HL-60 (cell line): ENCODE data around the gene TXNDC12.

Source experiments
- DNase-seq, 2 experiments: peaks; one replicate each; pipeline ENCODE4 v3.0.0-alpha.2; 2010 to 2020; ENCODE audit warnings: low read depth in 1 of 2, low spot score in 1 of 2
- H3K27ac ChIP-seq: fragments of 250-450 bp; sonication (Bioruptor Pico); replicated peaks from 2 replicates; pipeline ENCODE4 v1.5.1; 2020; ENCODE audit warnings: mild to moderate bottlenecking, moderate library complexity
- H3K27me3 ChIP-seq: fragments of 250-450 bp; sonication (Bioruptor Pico); 2 replicates; pipeline ENCODE4 v1.5.1; 2021; ENCODE audit warnings: mild to moderate bottlenecking, moderate library complexity; ENCODE audit not compliant: insufficient read depth, poor library complexity, severe bottlenecking
- H3K4me3 ChIP-seq: replicated peaks from 2 replicates; pipeline ENCODE4 v1.5.1; 2011; ENCODE audit warnings: mild to moderate bottlenecking, control low read depth, low read length; ENCODE audit not compliant: insufficient read depth
- GABPA ChIP-seq: IDR thresholded peaks from 2 replicates; pipeline ENCODE4 v1.6.1; 2012; ENCODE audit warnings: low read depth
- POLR2AphosphoS5 ChIP-seq: IDR thresholded peaks from 2 replicates; pipeline ENCODE4 v1.6.1; 2012; ENCODE audit warnings: low read depth
- SPI1 ChIP-seq: IDR thresholded peaks from 2 replicates; pipeline ENCODE4 v1.6.1; 2012; ENCODE audit warnings: low read depth, mild to moderate bottlenecking, borderline replicate concordance
- TF ChIP-seq, protein P1 (sequence below): IDR thresholded peaks from 2 replicates; pipeline ENCODE4 v1.6.1; 2012; ENCODE audit warnings: low read depth; ENCODE audit not compliant: insufficient replicate concordance
- TF ChIP-seq, protein P2 (sequence below): IDR thresholded peaks from one replicate; pipeline ENCODE4 v1.5.1; 2011; ENCODE audit warnings: low read length, control low read depth, inconsistent platforms; ENCODE audit not compliant: insufficient read depth

Gene TXNDC12

GRCh38 chr1:52070704-52071103 is 15.7 kb upstream of the TXNDC12 start:
- DNase-seq: no peak
- H3K27ac ChIP-seq: no peak overlapping the region
- TF ChIP-seq POLR2AphosphoS5: no peak
- TF ChIP-seq, protein P1, sequence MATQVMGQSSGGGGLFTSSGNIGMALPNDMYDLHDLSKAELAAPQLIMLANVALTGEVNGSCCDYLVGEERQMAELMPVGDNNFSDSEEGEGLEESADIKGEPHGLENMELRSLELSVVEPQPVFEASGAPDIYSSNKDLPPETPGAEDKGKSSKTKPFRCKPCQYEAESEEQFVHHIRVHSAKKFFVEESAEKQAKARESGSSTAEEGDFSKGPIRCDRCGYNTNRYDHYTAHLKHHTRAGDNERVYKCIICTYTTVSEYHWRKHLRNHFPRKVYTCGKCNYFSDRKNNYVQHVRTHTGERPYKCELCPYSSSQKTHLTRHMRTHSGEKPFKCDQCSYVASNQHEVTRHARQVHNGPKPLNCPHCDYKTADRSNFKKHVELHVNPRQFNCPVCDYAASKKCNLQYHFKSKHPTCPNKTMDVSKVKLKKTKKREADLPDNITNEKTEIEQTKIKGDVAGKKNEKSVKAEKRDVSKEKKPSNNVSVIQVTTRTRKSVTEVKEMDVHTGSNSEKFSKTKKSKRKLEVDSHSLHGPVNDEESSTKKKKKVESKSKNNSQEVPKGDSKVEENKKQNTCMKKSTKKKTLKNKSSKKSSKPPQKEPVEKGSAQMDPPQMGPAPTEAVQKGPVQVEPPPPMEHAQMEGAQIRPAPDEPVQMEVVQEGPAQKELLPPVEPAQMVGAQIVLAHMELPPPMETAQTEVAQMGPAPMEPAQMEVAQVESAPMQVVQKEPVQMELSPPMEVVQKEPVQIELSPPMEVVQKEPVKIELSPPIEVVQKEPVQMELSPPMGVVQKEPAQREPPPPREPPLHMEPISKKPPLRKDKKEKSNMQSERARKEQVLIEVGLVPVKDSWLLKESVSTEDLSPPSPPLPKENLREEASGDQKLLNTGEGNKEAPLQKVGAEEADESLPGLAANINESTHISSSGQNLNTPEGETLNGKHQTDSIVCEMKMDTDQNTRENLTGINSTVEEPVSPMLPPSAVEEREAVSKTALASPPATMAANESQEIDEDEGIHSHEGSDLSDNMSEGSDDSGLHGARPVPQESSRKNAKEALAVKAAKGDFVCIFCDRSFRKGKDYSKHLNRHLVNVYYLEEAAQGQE: no peak
- TF ChIP-seq SPI1: no peak
- no peak for TF ChIP-seq GABPA
- TF ChIP-seq, protein P2, sequence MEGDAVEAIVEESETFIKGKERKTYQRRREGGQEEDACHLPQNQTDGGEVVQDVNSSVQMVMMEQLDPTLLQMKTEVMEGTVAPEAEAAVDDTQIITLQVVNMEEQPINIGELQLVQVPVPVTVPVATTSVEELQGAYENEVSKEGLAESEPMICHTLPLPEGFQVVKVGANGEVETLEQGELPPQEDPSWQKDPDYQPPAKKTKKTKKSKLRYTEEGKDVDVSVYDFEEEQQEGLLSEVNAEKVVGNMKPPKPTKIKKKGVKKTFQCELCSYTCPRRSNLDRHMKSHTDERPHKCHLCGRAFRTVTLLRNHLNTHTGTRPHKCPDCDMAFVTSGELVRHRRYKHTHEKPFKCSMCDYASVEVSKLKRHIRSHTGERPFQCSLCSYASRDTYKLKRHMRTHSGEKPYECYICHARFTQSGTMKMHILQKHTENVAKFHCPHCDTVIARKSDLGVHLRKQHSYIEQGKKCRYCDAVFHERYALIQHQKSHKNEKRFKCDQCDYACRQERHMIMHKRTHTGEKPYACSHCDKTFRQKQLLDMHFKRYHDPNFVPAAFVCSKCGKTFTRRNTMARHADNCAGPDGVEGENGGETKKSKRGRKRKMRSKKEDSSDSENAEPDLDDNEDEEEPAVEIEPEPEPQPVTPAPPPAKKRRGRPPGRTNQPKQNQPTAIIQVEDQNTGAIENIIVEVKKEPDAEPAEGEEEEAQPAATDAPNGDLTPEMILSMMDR: no peak
- H3K4me3 ChIP-seq: no peak overlapping the region
- H3K27me3 ChIP-seq: no peaks in the 10 kb centered on the region

DNA sequence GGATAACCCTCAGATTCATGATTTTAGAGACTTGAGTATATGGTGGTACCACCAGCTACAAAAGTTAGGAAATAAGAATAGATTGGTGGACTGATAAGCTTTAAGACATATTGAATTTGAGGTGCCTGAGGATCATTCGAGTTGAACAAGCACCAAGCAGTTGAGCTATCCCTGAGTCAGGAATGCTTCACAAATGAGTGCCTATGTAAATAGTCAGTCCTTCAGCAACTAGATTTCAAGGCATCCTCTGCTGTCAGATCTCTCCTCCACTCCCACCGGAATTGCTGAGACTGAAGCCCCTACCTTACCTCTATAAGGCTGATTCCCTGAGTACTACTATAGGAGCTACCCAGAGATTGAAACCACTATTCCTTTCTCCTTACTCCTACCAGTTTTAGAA is 8.2 kb upstream of the TXNDC12 start:
- Histone ChIP-seq H3K4me3 (no peak overlapping the region), H3K27ac (no peak overlapping the region), H3K27me3 (no peaks in the 10 kb centered on the region)
- no peak for DNase-seq
- no peak for TF ChIP-seq POLR2AphosphoS5
- TF ChIP-seq, protein P1: no peak
- no peak for TF ChIP-seq SPI1
- no peak for TF ChIP-seq GABPA
- TF ChIP-seq, protein P2: no peak

DNA sequence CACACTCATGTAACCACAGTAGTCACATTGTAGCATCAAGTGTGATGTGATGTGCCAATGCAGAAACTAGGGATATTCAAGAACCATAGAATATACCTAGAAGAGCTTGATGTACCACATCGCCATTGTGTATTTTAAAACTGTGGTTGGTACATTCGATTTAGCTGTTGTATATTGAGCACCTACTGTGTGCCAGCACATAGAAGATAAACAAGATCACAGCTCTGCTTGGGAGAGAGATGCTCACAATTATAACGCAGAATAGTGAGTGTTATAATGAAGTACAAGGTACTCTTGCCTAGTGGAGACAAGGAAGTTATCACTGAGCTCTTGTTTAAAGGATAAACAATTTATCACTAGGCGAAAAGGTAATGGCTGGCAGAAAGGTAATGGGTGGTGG is 5.8 kb upstream of the TXNDC12 start:
- Histone ChIP-seq H3K27ac (no peak overlapping the region), H3K4me3 (no peak overlapping the region), H3K27me3 (no peaks in the 10 kb centered on the region)
- TF ChIP-seq POLR2AphosphoS5 (no peak), SPI1 (no peak)
- TF ChIP-seq, protein P1: no peak
- TF ChIP-seq, protein P2: no peak
- no peak for DNase-seq
